ENCODE data around the gene CHAMP1.

CHAMP1 gene

GRCh38 chr13:114314074-114314912 lies at the start of gene CHAMP1:
Gene CHAMP1, plus strand, starts transcription at chr13:114314503. Its CDS starts 9,340 bp downstream, at chr13:114323843.
- peak within 1 kb of the TSS; percentile 76 to 95 for H3K27ac ChIP-seq
- H3K4me3 ChIP-seq, result peak within 1 kb of the TSS; percentile 92
- TF ChIP-seq CTCF (IDR thresholded peaks at IDR 0.05), result no peak
- DNase-seq (ENCODE audit: low spot score), result peak; percentile 96

GRCh38 chr13:114264886-114265611 lies 49.3 kb upstream of the CHAMP1 start:
- Histone ChIP-seq H3K27ac (no peak overlapping the region), H3K4me3 (no peak overlapping the region)
- DNase-seq (ENCODE audit: low spot score), result no peak
- no peak for TF ChIP-seq CTCF (IDR thresholded peaks at IDR 0.05)

GRCh38 chr13:114266241-114266640 lies 48.1 kb upstream of the CHAMP1 start:
- TF ChIP-seq CTCF (IDR thresholded peaks at IDR 0.05), result no peak
- no peak for DNase-seq (ENCODE audit: low spot score)
- Histone ChIP-seq H3K27ac (no peak overlapping the region), H3K4me3 (no peak overlapping the region)

GRCh38 chr13:114268344-114269280 lies 45.7 kb upstream of the CHAMP1 start:
- Histone ChIP-seq H3K4me3 (no peak overlapping the region), H3K27ac (no peak overlapping the region)
- no peak for TF ChIP-seq CTCF (IDR thresholded peaks at IDR 0.05)
- no peak for DNase-seq (ENCODE audit: low spot score)

GRCh38 chr13:114269281-114269770 lies 45.0 kb upstream of the CHAMP1 start:
- no peak for TF ChIP-seq CTCF (IDR thresholded peaks at IDR 0.05)
- DNase-seq (ENCODE audit: low spot score), result no peak
- no peak overlapping the region for H3K27ac ChIP-seq
- H3K4me3 ChIP-seq, result no peak overlapping the region

- no peak for TF ChIP-seq CTCF (IDR thresholded peaks at IDR 0.05)
Observed at GRCh38 chr13:114272977-114273376, 41.3 kb upstream of the CHAMP1 start.

More at GRCh38 chr13:114272977-114273376, 41.3 kb upstream of the CHAMP1 start:
- Histone ChIP-seq H3K27ac (no peak overlapping the region), H3K4me3 (no peak overlapping the region)
- DNase-seq (ENCODE audit: low spot score), result no peak
